Left lung (tissue), 10 donors: ENCODE results near the gene MAP3K7. TPM values are rescaled to one million over a fixed set of nuclear protein-coding genes. Genes with fewer than 3 reads are reported as not detected.
A peak's percentile ranks its signal among the peaks of the same experiment; 100 is the strongest.

Source experiments
- ATAC-seq: fragments of 200-7000 bp; cut with Tn5 transposase; one replicate; pipeline ENCODE4 v1.9.1; 2020; ENCODE audit warnings: moderate library complexity
- DNase-seq, 4 donors: peaks; one replicate each; pipeline ENCODE4 v3.0.0-alpha.2; 2013 to 2020
- H3K27ac ChIP-seq, 2 donors: fragments of 200-600 bp; sonication (generic) in 1 of 2; one replicate each; pipeline versions ENCODE4 v1.5.0 to v1.8.0; 2020 to 2021
- H3K27me3 ChIP-seq, 2 donors: fragments of 200-600 bp; sonication (generic) in 1 of 2; one replicate each; pipeline versions ENCODE4 v1.5.0 to v1.8.0; 2020 to 2021
- H3K36me3 ChIP-seq, 2 donors: fragments of 200-600 bp; sonication (generic) in 1 of 2; one replicate each; pipeline versions ENCODE4 v1.5.0 to v1.8.0; 2020 to 2021
- H3K4me1 ChIP-seq, 2 donors: fragments of 200-600 bp; one replicate each; pipeline ENCODE4 v1.8.0; 2021
- H3K4me3 ChIP-seq, 2 donors: fragments of 200-600 bp; sonication (generic) in 1 of 2; one replicate each; pipeline versions ENCODE4 v1.5.0 to v1.8.0; 2020 to 2021; ENCODE audit warnings: mild to moderate bottlenecking in 1 of 2
- H3K9me3 ChIP-seq, 2 donors: fragments of 200-600 bp; sonication (generic) in 1 of 2; one replicate each; pipeline versions ENCODE4 v1.5.0 to v1.8.0; 2020 to 2021
- intact Hi-C, 2 donors: fragments of 100-400 bp; cut with DNase I; formaldehyde crosslinking; loops; one replicate each; pipeline versions ENCODE4 v1.11.2 to v1.14.2; 2022
- polyA plus RNA-seq, 6 donors: library from polyadenylated mRNA; unstranded; fragments of 120-200 nt; gene quantifications; one replicate each; pipeline ENCODE4 v1.2.1, GENCODE V29; 2013; ENCODE audit not compliant: insufficient read length in 6 of 6
- total RNA-seq, 2 donors: library from RNA; stranded (reverse); fragmentation: NEBNext Ultra II Directional; extraction: Animal tissue kit (Norgen Biotek cat#: 25700); gene quantifications; one replicate each; pipeline ENCODE4 v1.2.1, GENCODE V29; 2021
- TF ChIP-seq, protein P1 (sequence below), 2 donors: fragments of 200-600 bp; sonication (generic) in 1 of 2; IDR thresholded peaks; one replicate each; pipeline versions ENCODE4 v1.5.0 to v1.8.0; 2021; ENCODE audit warnings: antibody characterized with exemption in 2 of 2
- donor health status: DM: no; HTN: yes; CAD: no.
- donor health status: DM: no; HTN: no; CAD: no.

Gene MAP3K7
- total and polyA plus RNA-seq, 8 donors: 19.5 to 52.9 (median 45.8) TPM

DNA sequence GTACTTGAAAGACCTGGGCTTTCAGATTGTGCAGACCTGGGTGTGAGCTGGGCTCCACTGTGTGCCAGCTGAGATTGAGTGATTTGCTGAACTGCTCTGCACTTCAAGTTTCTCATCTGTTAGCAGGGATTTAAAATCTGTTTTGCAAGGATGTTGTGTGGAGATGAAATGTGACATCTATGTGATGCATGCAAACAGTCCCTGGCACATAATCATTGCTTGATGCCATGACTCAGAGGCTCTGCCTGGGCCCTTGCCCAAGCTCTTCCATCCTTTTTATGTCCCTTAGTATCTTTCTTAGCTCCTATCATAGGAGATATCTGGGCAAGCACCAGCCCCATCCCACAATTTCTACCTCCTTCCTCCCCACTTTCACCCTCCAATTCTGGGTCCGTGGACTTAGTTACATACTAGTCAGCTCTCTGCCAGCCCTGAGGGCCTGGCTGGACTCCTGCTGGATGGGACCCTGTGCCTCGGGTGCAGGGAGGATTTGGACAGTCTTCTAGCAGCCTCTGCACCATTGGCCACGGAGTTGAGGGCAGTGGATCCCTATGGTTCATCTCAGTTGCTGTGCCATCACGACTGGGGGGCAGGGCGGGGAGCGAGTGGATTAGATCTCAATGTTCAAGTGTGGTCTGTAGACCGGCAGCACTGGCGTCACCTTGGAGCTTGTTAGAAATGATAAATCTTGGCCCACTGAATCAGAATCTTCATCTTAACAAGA lies 103.6 kb downstream of the MAP3K7 start:
- Histone ChIP-seq H3K9me3 (peaks cover 0 to 7% of the 10 kb centered on the region in 2 donors), H3K36me3 (no peaks in the 10 kb centered on the region), H3K27ac (no peak overlapping the region), H3K4me1 (peaks cover 0 to 7% of the 10 kb centered on the region in 2 donors), H3K4me3 (no peak overlapping the region), H3K27me3 (no peaks in the 10 kb centered on the region)
- intact Hi-C loops: loop anchor here in 1 of 2 donors (10.0 kb wide), 1 partner anchor 538 kb away; no protein-coding TSS in a partner anchor
- TF ChIP-seq, protein P1, sequence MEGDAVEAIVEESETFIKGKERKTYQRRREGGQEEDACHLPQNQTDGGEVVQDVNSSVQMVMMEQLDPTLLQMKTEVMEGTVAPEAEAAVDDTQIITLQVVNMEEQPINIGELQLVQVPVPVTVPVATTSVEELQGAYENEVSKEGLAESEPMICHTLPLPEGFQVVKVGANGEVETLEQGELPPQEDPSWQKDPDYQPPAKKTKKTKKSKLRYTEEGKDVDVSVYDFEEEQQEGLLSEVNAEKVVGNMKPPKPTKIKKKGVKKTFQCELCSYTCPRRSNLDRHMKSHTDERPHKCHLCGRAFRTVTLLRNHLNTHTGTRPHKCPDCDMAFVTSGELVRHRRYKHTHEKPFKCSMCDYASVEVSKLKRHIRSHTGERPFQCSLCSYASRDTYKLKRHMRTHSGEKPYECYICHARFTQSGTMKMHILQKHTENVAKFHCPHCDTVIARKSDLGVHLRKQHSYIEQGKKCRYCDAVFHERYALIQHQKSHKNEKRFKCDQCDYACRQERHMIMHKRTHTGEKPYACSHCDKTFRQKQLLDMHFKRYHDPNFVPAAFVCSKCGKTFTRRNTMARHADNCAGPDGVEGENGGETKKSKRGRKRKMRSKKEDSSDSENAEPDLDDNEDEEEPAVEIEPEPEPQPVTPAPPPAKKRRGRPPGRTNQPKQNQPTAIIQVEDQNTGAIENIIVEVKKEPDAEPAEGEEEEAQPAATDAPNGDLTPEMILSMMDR (IDR thresholded peaks at IDR 0.05): no peak
- ATAC-seq: no peak
- DNase-seq: no peak

DNA sequence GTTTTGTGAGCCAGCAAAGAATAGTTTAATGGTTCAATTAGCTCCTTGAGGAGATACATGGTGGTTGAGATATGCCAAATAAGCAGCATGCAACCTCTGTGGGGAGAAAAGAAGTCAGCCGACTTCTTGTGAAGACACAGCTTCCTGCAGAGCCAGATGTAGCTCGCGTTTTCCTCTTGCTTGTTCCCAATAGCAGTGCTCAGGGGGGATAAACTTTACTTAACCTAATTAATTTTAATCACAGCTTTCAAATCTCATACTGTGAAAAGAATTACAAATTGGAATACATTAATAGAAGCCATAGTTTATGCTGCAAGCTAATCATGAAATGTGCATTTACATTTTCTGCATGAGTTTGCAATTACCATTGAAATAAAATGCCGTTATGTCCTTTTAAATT lies 106.2 kb downstream of the MAP3K7 start:
- Histone ChIP-seq H3K9me3 (peaks cover 0 to under 1% of the 10 kb centered on the region in 2 donors), H3K4me1 (peaks cover 0 to 7% of the 10 kb centered on the region in 2 donors), H3K4me3 (no peak overlapping the region), H3K36me3 (no peaks in the 10 kb centered on the region), H3K27ac (no peak overlapping the region), H3K27me3 (no peaks in the 10 kb centered on the region)
- TF ChIP-seq, protein P1 (IDR thresholded peaks at IDR 0.05): no peak
- no peak for ATAC-seq
- DNase-seq: no peak
- intact Hi-C loops: loop anchor here in 1 of 2 donors (10.0 kb wide), 1 partner anchor 536 kb away; no protein-coding TSS in a partner anchor

DNA sequence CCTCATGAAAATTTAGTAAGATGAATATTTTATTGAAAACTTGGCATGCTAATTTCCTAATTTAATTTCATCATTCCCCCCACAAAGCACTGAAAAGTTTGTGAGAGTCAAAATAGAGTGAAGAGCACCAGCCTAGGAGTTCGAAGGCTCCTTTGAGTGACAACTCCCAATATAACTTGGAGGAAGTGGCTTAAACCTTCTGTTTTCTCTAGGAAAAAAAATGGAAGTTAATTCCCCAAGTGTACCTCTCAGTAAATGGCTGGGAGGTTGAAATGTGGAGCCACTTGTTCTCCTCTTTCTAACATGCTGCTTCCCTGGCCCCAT lies 107.3 kb downstream of the MAP3K7 start:
- intact Hi-C loops: no loop called here

GRCh38 chr6:90478789-90479602 lies 107.9 kb downstream of the MAP3K7 start:
- Histone ChIP-seq H3K4me1 (peaks cover 0 to 7% of the 10 kb centered on the region in 2 donors), H3K27me3 (no peaks in the 10 kb centered on the region), H3K9me3 (no peaks in the 10 kb centered on the region), H3K27ac (no peak overlapping the region), H3K36me3 (no peaks in the 10 kb centered on the region), H3K4me3 (no peak overlapping the region)
- peak; percentile 82 to 92 (median 88) for DNase-seq
- intact Hi-C loops: no loop called here
- TF ChIP-seq, protein P1 (IDR thresholded peaks at IDR 0.05): peak; percentile 88 to 89
- peak; percentile 100 for ATAC-seq

More for the DNA sequence above, 107.3 kb downstream of the MAP3K7 start:
- Histone ChIP-seq H3K27me3 (no peaks in the 10 kb centered on the region), H3K9me3 (no peaks in the 10 kb centered on the region), H3K36me3 (no peaks in the 10 kb centered on the region), H3K4me3 (no peak overlapping the region), H3K4me1 (peaks cover 0 to 7% of the 10 kb centered on the region in 2 donors), H3K27ac (no peak overlapping the region)
- ATAC-seq (no peak), DNase-seq (no peak)
- TF ChIP-seq, protein P1 (IDR thresholded peaks at IDR 0.05): no peak

GRCh38 chr6:90478278-90478677 lies 108.6 kb downstream of the MAP3K7 start:
- Histone ChIP-seq H3K36me3 (no peaks in the 10 kb centered on the region), H3K4me1 (peaks cover 0 to 7% of the 10 kb centered on the region in 2 donors), H3K4me3 (no peak overlapping the region), H3K27ac (no peak overlapping the region), H3K9me3 (no peaks in the 10 kb centered on the region), H3K27me3 (no peaks in the 10 kb centered on the region)
- DNase-seq: no peak
- no peak for ATAC-seq
- intact Hi-C loops: no loop called here
- TF ChIP-seq, protein P1 (IDR thresholded peaks at IDR 0.05): no peak
